HepG2 (cell line): Measurements from ENCODE around the gene KCNK7. TPM values are rescaled to one million over a fixed set of nuclear protein-coding genes. Genes with fewer than 3 reads are reported as not detected.

Experiments
- ATF2 ChIP-seq: sonication (generic); formaldehyde crosslinking; IDR thresholded peaks from 2 replicates; pipeline ENCODE4 v1.4.0; 2020; ENCODE audit warnings: missing genetic modification reagents
- EEA1 ChIP-seq: sonication (generic); formaldehyde crosslinking; IDR thresholded peaks from 2 replicates; pipeline ENCODE4 v1.5.1; 2020; ENCODE audit warnings: mild to moderate bottlenecking, missing genetic modification reagents, borderline replicate concordance
- ELF1 ChIP-seq: sonication (generic); formaldehyde crosslinking; IDR thresholded peaks from 2 replicates; pipeline ENCODE4 v1.4.0; 2020; ENCODE audit warnings: missing genetic modification reagents
- ETS1 ChIP-seq: sonication (generic); formaldehyde crosslinking; IDR thresholded peaks from 2 replicates; pipeline ENCODE4 v1.4.0; 2020; ENCODE audit warnings: missing genetic modification reagents
- FOSL1 ChIP-seq: sonication (generic); formaldehyde crosslinking; IDR thresholded peaks from 2 replicates; pipeline ENCODE4 v1.9.0; 2021; ENCODE audit warnings: missing genetic modification reagents, borderline replicate concordance
- FOSL2 ChIP-seq: sonication (generic); formaldehyde crosslinking; IDR thresholded peaks from 2 replicates; pipeline ENCODE4 v1.4.0; 2020; ENCODE audit warnings: missing genetic modification reagents
- FOXM1 ChIP-seq: sonication (generic); formaldehyde crosslinking; IDR thresholded peaks from 2 replicates; pipeline ENCODE4 v1.5.0; 2020; ENCODE audit warnings: missing genetic modification reagents
- KDM5A ChIP-seq: fragments of 200-600 bp; sonication (generic); IDR thresholded peaks from 2 replicates; pipeline ENCODE4 v1.7.0; 2018; ENCODE audit warnings: antibody characterized with exemption, mild to moderate bottlenecking, low read length, borderline replicate concordance
- NR1H2 ChIP-seq: sonication (generic); formaldehyde crosslinking; IDR thresholded peaks from 2 replicates; pipeline ENCODE4 v1.8.1; 2022; ENCODE audit warnings: low read depth, missing genetic modification reagents, borderline replicate concordance
- POLR2AphosphoS5 ChIP-seq: IDR thresholded peaks from 2 replicates; pipeline ENCODE4 v1.6.1; 2012; ENCODE audit warnings: low read depth, low read length
- SNAPC2 ChIP-seq: sonication (generic); formaldehyde crosslinking; IDR thresholded peaks from 2 replicates; pipeline ENCODE4 v1.8.1; 2022; ENCODE audit warnings: mild to moderate bottlenecking, missing genetic modification reagents
- TARDBP ChIP-seq: sonication (generic); formaldehyde crosslinking; IDR thresholded peaks from 2 replicates; pipeline ENCODE4 v1.8.0; 2022; ENCODE audit warnings: mild to moderate bottlenecking, missing genetic modification reagents
- polyA plus RNA-seq, 8 experiments: library from polyadenylated mRNA; depleted of rRNA in 3 of 8; stranded (reverse) in 7 of 8; unstranded in 1 of 8; fragments of >200 nt; fragmentation: Illumina TruSeq in 4 of 8; extraction: Trizol in 4 of 8; gene quantifications; 2 replicates each; pipeline versions ENCODE4 v1.2.1 to v1.2.3, GENCODE V29; 2011 to 2016; ENCODE audit warnings: low read depth in 4 of 8, missing spikeins in 1 of 8, mixed read lengths in 1 of 8; ENCODE audit not compliant: insufficient read depth in 1 of 8
- total RNA-seq, 5 experiments: library from RNA; depleted of rRNA; stranded (reverse); fragments of >200 nt; fragmentation: Illumina TruSeq; extraction: Trizol; gene quantifications; 2 replicates each; pipeline ENCODE4 v1.2.3, GENCODE V29; 2016; ENCODE audit warnings: low read depth in 1 of 5
- TF ChIP-seq, protein P1 (sequence below): sonication (generic); formaldehyde crosslinking; IDR thresholded peaks from 2 replicates; pipeline ENCODE4 v1.4.0; 2020; ENCODE audit warnings: mild to moderate bottlenecking, missing genetic modification reagents
- TF ChIP-seq, protein P2 (sequence below): IDR thresholded peaks from 2 replicates; pipeline ENCODE4 v1.6.1; 2016; ENCODE audit warnings: low read depth, control low read depth
- TF ChIP-seq, protein P3 (sequence below): sonication (generic); formaldehyde crosslinking; IDR thresholded peaks from 2 replicates; pipeline ENCODE4 v1.4.0; 2020; ENCODE audit warnings: missing genetic modification reagents

The KCNK7 gene
- total and polyA plus RNA-seq, 2 of the 13 experiments (the other 11 are each of a cell fraction or from before 2014, with no cell fraction given): 0.11 TPM; not detected in 1

GRCh38 chr11:65615950-65616574, 20.5 kb upstream of the KCNK7 start (continued):
- TF ChIP-seq POLR2AphosphoS5 (no peak), ELF1 (CRISPR knock-in tag) (no peak), FOSL2 (no peak; the same call in 1 of the 2 replicates), EEA1 (CRISPR knock-in tag) (0 out of 2 replicates have a peak, but pooled peaks have one; percentile 32), KDM5A (peak; percentile 48; the same call in 1 of the 2 replicates), ATF2 (CRISPR knock-in tag) (no peak), NR1H2 (no peak), ETS1 (CRISPR knock-in tag) (no peak), FOXM1 (CRISPR knock-in tag) (no peak), TARDBP (0 out of 2 replicates have a peak, but pooled peaks have one; percentile 39), FOSL1 (CRISPR knock-in tag) (no peak), SNAPC2 (CRISPR knock-in tag) (no peak)
- TF ChIP-seq, protein P1, sequence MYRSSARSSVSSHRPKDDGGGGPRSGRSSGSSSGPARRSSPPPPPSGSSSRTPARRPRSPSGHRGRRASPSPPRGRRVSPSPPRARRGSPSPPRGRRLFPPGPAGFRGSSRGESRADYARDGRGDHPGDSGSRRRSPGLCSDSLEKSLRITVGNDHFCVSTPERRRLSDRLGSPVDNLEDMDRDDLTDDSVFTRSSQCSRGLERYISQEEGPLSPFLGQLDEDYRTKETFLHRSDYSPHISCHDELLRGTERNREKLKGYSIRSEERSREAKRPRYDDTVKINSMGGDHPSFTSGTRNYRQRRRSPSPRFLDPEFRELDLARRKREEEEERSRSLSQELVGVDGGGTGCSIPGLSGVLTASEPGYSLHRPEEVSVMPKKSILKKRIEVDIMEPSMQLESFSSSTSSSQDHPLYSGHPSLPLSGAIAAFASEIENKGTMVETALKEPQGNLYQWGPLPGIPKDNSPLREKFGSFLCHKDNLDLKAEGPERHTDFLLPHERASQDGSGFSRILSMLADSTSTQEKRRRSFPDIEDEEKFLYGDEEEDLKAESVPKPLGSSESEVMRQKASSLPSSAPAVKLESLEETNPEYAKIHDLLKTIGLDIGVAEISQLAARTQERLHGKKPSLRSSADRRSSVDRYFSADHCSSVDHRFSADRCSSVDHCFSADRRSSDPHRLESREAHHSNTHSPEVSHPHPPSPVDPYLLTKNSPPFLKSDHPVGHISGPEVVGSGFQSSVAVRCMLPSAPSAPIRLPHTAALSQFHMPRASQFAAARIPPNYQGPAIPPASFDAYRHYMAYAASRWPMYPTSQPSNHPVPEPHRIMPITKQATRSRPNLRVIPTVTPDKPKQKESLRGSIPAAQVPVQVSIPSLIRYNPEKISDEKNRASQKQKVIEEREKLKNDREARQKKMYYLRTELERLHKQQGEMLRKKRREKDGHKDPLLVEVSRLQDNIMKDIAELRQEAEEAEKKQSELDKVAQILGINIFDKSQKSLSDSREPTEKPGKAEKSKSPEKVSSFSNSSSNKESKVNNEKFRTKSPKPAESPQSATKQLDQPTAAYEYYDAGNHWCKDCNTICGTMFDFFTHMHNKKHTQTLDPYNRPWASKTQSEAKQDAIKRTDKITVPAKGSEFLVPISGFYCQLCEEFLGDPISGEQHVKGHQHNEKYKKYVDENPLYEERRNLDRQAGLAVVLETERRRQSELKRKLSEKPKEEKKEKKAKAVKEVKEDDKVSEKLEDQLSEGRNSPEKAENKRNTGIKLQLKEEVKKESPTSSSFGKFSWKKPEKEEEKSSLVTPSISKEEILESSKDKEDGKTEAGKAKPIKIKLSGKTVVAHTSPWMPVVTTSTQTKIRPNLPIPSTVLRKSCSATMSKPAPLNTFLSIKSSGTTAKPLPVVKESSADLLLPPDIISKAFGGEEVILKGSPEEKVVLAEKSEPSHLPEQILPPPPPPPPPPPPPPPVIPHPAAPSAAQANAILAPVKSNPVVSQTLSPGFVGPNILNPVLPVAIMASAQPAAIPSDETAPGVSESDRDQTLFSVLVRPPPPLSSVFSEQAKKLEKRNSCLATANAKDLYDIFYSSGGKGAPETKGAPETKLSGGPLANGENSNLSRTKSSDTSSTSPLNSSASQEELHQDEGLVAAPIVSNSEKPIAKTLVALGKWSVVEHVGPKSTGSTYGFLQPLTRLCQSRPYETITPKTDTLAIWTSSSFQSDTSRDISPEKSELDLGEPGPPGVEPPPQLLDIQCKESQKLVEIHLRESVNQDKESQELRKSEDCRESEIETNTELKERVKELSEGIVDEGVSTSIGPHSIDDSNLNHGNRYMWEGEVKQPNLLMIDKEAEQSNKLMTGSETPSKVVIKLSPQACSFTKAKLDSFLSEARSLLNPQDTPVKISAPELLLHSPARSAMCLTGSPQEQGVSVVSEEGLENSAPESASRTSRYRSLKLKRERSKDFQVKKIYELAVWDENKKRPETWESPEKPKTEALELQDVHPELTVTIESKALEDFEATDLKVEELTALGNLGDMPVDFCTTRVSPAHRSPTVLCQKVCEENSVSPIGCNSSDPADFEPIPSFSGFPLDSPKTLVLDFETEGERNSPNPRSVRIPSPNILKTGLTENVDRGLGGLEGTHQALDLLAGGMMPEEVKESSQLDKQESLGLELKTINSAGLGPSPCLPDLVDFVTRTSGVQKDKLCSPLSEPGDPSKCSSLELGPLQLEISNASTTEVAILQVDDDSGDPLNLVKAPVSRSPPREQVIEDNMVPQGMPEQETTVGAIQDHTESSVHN (CRISPR knock-in tag): no peak
- TF ChIP-seq, protein P2, sequence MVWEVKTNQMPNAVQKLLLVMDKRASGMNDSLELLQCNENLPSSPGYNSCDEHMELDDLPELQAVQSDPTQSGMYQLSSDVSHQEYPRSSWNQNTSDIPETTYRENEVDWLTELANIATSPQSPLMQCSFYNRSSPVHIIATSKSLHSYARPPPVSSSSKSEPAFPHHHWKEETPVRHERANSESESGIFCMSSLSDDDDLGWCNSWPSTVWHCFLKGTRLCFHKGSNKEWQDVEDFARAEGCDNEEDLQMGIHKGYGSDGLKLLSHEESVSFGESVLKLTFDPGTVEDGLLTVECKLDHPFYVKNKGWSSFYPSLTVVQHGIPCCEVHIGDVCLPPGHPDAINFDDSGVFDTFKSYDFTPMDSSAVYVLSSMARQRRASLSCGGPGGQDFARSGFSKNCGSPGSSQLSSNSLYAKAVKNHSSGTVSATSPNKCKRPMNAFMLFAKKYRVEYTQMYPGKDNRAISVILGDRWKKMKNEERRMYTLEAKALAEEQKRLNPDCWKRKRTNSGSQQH (CRISPR knock-in tag): 0 out of 2 replicates have a peak, but pooled peaks have one; percentile 41
- TF ChIP-seq, protein P3, sequence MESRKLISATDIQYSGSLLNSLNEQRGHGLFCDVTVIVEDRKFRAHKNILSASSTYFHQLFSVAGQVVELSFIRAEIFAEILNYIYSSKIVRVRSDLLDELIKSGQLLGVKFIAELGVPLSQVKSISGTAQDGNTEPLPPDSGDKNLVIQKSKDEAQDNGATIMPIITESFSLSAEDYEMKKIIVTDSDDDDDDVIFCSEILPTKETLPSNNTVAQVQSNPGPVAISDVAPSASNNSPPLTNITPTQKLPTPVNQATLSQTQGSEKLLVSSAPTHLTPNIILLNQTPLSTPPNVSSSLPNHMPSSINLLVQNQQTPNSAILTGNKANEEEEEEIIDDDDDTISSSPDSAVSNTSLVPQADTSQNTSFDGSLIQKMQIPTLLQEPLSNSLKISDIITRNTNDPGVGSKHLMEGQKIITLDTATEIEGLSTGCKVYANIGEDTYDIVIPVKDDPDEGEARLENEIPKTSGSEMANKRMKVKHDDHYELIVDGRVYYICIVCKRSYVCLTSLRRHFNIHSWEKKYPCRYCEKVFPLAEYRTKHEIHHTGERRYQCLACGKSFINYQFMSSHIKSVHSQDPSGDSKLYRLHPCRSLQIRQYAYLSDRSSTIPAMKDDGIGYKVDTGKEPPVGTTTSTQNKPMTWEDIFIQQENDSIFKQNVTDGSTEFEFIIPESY (CRISPR knock-in tag): peak; percentile 11; the same call in 1 of the 2 replicates
